Liver (tissue), 9 donors: ENCODE results near the gene OSBPL10. TPM values are rescaled to one million over a fixed set of nuclear protein-coding genes. Genes with fewer than 3 reads are reported as not detected.

ENCODE experiments used
- DNase-seq: peaks from one replicate; pipeline ENCODE4 v3.0.0-alpha.2; 2017; ENCODE audit warnings: low spot score
- H3K27ac ChIP-seq, 2 donors: one replicate each; pipeline ENCODE4 v1.7.0; 2013; ENCODE audit warnings: inconsistent platforms in 2 of 2, low read length in 2 of 2, control low read depth in 1 of 2, low read depth in 1 of 2, mild to moderate bottlenecking in 1 of 2
- H3K27me3 ChIP-seq, 4 donors: one replicate each; pipeline versions ENCODE4 v1.6.1 to v1.7.0; 2013; ENCODE audit warnings: low read length in 3 of 4, inconsistent platforms in 1 of 4, mild to moderate bottlenecking in 1 of 4, moderate library complexity in 1 of 4; ENCODE audit not compliant: control insufficient read depth in 4 of 4, insufficient read depth in 4 of 4
- H3K36me3 ChIP-seq, 4 donors: one replicate each; pipeline versions ENCODE4 v1.6.1 to v1.7.0; 2013; ENCODE audit warnings: low read length in 3 of 4, mild to moderate bottlenecking in 3 of 4, low read depth in 1 of 4, moderate library complexity in 1 of 4; ENCODE audit not compliant: control insufficient read depth in 4 of 4, insufficient read depth in 3 of 4
- H3K4me1 ChIP-seq, 4 donors: one replicate each; pipeline versions ENCODE4 v1.6.1 to v1.7.0; 2013; ENCODE audit warnings: low read length in 3 of 4, mild to moderate bottlenecking in 3 of 4, moderate library complexity in 1 of 4; ENCODE audit not compliant: control insufficient read depth in 4 of 4, insufficient read depth in 4 of 4
- H3K4me3 ChIP-seq, 3 donors: one replicate each; pipeline versions ENCODE4 v1.6.1 to v1.7.0; 2013; ENCODE audit warnings: low read length in 3 of 3, control low read depth in 1 of 3, low read depth in 1 of 3, mild to moderate bottlenecking in 1 of 3
- H3K9ac ChIP-seq, 2 donors: one replicate each; pipeline ENCODE4 v1.7.0; 2013; ENCODE audit warnings: low read length in 2 of 2, mild to moderate bottlenecking in 2 of 2, moderate library complexity in 2 of 2, control low read depth in 1 of 2, low read depth in 1 of 2
- H3K9me3 ChIP-seq, 4 donors: one replicate each; pipeline versions ENCODE4 v1.6.1 to v1.7.0; 2013; ENCODE audit warnings: low read length in 3 of 4; ENCODE audit not compliant: control insufficient read depth in 4 of 4
- FOXA2 ChIP-seq: IDR thresholded peaks from 2 replicates; pipeline ENCODE4 v1.6.1; 2016; ENCODE audit warnings: antibody characterized with exemption
- HNF4A ChIP-seq, 2 donors: conservative IDR thresholded peaks; 2 replicates each; pipeline ENCODE4 v1.6.1; 2016; ENCODE audit warnings: antibody characterized with exemption in 2 of 2, mild to moderate bottlenecking in 2 of 2
- HNF4G ChIP-seq: IDR thresholded peaks from 2 replicates; pipeline ENCODE4 v1.6.1; 2016; ENCODE audit warnings: antibody characterized with exemption
- JUND ChIP-seq, 2 donors: IDR thresholded peaks; 2 replicates each; pipeline ENCODE4 v1.6.1; 2016; ENCODE audit warnings: antibody characterized with exemption in 2 of 2
- NR2F2 ChIP-seq: IDR thresholded peaks from 2 replicates; pipeline ENCODE4 v1.6.1; 2016; ENCODE audit warnings: antibody characterized with exemption
- RAD21 ChIP-seq, 2 donors: IDR thresholded peaks; 2 replicates each; pipeline ENCODE4 v1.6.1; 2016; ENCODE audit warnings: antibody characterized with exemption in 2 of 2, mild to moderate bottlenecking in 2 of 2
- SP1 ChIP-seq: IDR thresholded peaks from 2 replicates; pipeline ENCODE4 v1.6.1; 2018; ENCODE audit warnings: antibody characterized with exemption, mild to moderate bottlenecking
- YY1 ChIP-seq: IDR thresholded peaks from 2 replicates; pipeline ENCODE4 v1.6.1; 2016; ENCODE audit warnings: antibody characterized with exemption, mild to moderate bottlenecking
- WGBS: extraction: QIAGEN DNeasy Blood & Tissue Kit; methylation state at CpG from one replicate; pipeline ENCODE4 v1.1.7; 2013; 5-methylcytosine and 5-hydroxymethylcytosine counted together
- polyA plus RNA-seq, 2 donors: library from polyadenylated mRNA; stranded (reverse) in 1 of 2; unstranded in 1 of 2; fragments of 200-250 nt in 1 of 2; fragments of >200 nt in 1 of 2; fragmentation: Nextera tagmentation in 1 of 2; extraction: Ambion mirVana in 1 of 2; gene quantifications; one replicate each; pipeline versions ENCODE4 v1.2.1 to v1.2.3, GENCODE V29; 2013 to 2015
- total RNA-seq, 2 donors: library from RNA; depleted of rRNA; stranded (reverse); fragments of >200 nt; gene quantifications; one replicate each; pipeline ENCODE4 v1.2.3, GENCODE V29; 2014
- TF ChIP-seq, protein P1 (sequence below): IDR thresholded peaks from 2 replicates; pipeline ENCODE4 v1.6.1; 2016; ENCODE audit warnings: antibody characterized with exemption, mild to moderate bottlenecking
- TF ChIP-seq, protein P2 (sequence below): IDR thresholded peaks from 2 replicates; pipeline ENCODE4 v1.6.1; 2016; ENCODE audit warnings: antibody characterized with exemption
- TF ChIP-seq, protein P3 (sequence below): fragments of 150-350 bp; IDR thresholded peaks from 2 replicates; pipeline ENCODE4 v1.5.1; 2017; ENCODE audit warnings: improper control_type of control experiment, low read depth, low read length; ENCODE audit not compliant: missing input control
- donor health status: healthy.
- donor health status: healthy.
- donor health status: healthy.
- donor health status: healthy.
- donor health status: healthy.

OSBPL10 gene
- total and polyA plus RNA-seq, 4 donors: 0.75 to 4.0 (median 1.7) TPM

DNA sequence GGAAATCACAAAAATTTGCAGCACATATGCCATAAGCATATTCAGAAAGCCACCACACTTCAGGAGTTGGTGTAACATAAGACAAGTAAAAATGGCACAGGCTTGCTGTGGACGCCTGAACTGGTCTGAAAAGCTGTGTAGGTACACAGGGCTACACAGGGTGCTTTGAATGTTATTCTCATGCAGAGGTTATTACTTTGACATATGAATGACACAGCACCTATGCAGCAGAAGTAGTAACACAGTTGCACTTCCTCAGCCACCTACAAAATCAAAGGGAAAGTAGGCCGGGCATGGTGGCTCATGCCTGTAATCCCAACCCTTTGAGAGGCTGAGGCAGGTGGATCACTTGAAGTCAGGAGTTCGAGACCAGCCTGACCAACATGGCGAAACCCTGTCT is 54.5 kb downstream of the OSBPL10 start:
- DNase-seq: no peak
- Histone ChIP-seq H3K27me3 (no peaks in the 10 kb centered on the region), H3K9ac (no peak overlapping the region), H3K27ac (no peak overlapping the region), H3K4me3 (no peak overlapping the region), H3K4me1 (no peaks in the 10 kb centered on the region), H3K36me3 (no peaks in the 10 kb centered on the region), H3K9me3 (no peaks in the 10 kb centered on the region)
- no peak for TF ChIP-seq NR2F2
- no peak for TF ChIP-seq YY1
- TF ChIP-seq, protein P1, sequence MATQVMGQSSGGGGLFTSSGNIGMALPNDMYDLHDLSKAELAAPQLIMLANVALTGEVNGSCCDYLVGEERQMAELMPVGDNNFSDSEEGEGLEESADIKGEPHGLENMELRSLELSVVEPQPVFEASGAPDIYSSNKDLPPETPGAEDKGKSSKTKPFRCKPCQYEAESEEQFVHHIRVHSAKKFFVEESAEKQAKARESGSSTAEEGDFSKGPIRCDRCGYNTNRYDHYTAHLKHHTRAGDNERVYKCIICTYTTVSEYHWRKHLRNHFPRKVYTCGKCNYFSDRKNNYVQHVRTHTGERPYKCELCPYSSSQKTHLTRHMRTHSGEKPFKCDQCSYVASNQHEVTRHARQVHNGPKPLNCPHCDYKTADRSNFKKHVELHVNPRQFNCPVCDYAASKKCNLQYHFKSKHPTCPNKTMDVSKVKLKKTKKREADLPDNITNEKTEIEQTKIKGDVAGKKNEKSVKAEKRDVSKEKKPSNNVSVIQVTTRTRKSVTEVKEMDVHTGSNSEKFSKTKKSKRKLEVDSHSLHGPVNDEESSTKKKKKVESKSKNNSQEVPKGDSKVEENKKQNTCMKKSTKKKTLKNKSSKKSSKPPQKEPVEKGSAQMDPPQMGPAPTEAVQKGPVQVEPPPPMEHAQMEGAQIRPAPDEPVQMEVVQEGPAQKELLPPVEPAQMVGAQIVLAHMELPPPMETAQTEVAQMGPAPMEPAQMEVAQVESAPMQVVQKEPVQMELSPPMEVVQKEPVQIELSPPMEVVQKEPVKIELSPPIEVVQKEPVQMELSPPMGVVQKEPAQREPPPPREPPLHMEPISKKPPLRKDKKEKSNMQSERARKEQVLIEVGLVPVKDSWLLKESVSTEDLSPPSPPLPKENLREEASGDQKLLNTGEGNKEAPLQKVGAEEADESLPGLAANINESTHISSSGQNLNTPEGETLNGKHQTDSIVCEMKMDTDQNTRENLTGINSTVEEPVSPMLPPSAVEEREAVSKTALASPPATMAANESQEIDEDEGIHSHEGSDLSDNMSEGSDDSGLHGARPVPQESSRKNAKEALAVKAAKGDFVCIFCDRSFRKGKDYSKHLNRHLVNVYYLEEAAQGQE: no peak
- TF ChIP-seq, protein P2, sequence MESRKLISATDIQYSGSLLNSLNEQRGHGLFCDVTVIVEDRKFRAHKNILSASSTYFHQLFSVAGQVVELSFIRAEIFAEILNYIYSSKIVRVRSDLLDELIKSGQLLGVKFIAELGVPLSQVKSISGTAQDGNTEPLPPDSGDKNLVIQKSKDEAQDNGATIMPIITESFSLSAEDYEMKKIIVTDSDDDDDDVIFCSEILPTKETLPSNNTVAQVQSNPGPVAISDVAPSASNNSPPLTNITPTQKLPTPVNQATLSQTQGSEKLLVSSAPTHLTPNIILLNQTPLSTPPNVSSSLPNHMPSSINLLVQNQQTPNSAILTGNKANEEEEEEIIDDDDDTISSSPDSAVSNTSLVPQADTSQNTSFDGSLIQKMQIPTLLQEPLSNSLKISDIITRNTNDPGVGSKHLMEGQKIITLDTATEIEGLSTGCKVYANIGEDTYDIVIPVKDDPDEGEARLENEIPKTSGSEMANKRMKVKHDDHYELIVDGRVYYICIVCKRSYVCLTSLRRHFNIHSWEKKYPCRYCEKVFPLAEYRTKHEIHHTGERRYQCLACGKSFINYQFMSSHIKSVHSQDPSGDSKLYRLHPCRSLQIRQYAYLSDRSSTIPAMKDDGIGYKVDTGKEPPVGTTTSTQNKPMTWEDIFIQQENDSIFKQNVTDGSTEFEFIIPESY: no peak
- TF ChIP-seq, protein P3, sequence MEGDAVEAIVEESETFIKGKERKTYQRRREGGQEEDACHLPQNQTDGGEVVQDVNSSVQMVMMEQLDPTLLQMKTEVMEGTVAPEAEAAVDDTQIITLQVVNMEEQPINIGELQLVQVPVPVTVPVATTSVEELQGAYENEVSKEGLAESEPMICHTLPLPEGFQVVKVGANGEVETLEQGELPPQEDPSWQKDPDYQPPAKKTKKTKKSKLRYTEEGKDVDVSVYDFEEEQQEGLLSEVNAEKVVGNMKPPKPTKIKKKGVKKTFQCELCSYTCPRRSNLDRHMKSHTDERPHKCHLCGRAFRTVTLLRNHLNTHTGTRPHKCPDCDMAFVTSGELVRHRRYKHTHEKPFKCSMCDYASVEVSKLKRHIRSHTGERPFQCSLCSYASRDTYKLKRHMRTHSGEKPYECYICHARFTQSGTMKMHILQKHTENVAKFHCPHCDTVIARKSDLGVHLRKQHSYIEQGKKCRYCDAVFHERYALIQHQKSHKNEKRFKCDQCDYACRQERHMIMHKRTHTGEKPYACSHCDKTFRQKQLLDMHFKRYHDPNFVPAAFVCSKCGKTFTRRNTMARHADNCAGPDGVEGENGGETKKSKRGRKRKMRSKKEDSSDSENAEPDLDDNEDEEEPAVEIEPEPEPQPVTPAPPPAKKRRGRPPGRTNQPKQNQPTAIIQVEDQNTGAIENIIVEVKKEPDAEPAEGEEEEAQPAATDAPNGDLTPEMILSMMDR: no peak
- 93% methylated on average over 4 of the region's 4 CpGs for WGBS

GRCh38 chr3:31925271-31925630 is 55.8 kb downstream of the OSBPL10 start:
- peaks cover 2 to 5% (median 3%) of the 10 kb centered on the region in 4 donors for H3K9me3 ChIP-seq
- H3K27ac ChIP-seq: no peak overlapping the region
- H3K9ac ChIP-seq: no peak overlapping the region
- no peaks in the 10 kb centered on the region for H3K4me1 ChIP-seq
- no peaks in the 10 kb centered on the region for H3K36me3 ChIP-seq
- H3K4me3 ChIP-seq: no peak overlapping the region
- WGBS: 70% methylated on average over 5 of the region's 5 CpGs
- no peaks in the 10 kb centered on the region for H3K27me3 ChIP-seq
- TF ChIP-seq, protein P2: no peak
- DNase-seq: no peak

DNA sequence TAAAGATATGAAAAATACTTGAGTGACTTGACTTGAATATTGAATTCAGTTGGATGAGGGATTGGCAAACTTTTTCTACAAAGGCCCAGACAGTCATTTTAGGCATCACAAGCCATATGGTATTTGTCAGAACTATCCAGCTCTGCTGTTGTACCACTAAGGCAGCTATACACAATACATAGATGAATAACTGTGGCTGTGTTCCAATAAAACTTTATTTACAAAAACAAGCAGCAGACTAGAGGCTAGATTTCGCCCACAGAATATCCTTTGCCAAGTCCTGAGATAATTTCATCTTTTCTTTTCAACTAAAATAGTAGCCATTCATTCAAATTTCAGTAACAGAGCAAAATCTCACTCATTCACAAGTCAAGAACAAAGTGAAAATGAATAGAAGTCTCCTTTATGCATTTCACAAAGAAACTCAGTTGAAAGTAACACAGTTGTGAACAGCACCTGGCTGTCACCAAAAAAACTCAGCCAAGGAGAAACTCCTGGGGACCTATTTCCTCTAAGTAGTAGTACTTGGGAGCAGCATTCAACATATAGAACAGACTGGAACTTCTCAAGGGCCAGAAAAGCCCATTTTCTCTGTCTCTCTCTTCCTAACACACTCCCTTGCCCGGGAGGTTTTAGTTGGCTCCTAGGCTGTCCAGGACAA is 56.3 kb downstream of the OSBPL10 start:
- peaks cover 2 to 9% (median 5%) of the 10 kb centered on the region in 4 donors for H3K9me3 ChIP-seq
- no peaks in the 10 kb centered on the region for H3K4me1 ChIP-seq
- H3K27me3 ChIP-seq: no peaks in the 10 kb centered on the region
- no peak overlapping the region for H3K27ac ChIP-seq
- H3K4me3 ChIP-seq: no peak overlapping the region
- 85% methylated on average over 2 of the region's 2 CpGs for WGBS
- DNase-seq: no peak
- H3K9ac ChIP-seq: no peak overlapping the region
- H3K36me3 ChIP-seq: no peaks in the 10 kb centered on the region
- no peak for TF ChIP-seq SP1
- TF ChIP-seq JUND (IDR thresholded peaks at IDR 0.05): no peak
- TF ChIP-seq, protein P2: no peak
- no peak for TF ChIP-seq HNF4A (conservative IDR thresholded peaks at IDR 0.05)
- TF ChIP-seq YY1: no peak
- TF ChIP-seq HNF4G: no peak
- TF ChIP-seq NR2F2: no peak
- TF ChIP-seq RAD21 (IDR thresholded peaks at IDR 0.05): no peak
- no peak for TF ChIP-seq FOXA2
